Lower leg skin (tissue), 3 donors: ENCODE measurements around the gene MTFR2.

Experiments used
- CTCF ChIP-seq, 3 donors: fragments of 450-650 bp; IDR thresholded peaks; one replicate each; pipeline ENCODE4 v1.5.1; 2016; ENCODE audit warnings: antibody characterized with exemption in 3 of 3, mild to moderate bottlenecking in 3 of 3, moderate library complexity in 2 of 3
- POLR2A ChIP-seq, 2 donors: fragments of 450-650 bp; IDR thresholded peaks; one replicate each; pipeline ENCODE4 v1.6.1; 2016 to 2017; ENCODE audit warnings: antibody characterized with exemption in 2 of 2, mild to moderate bottlenecking in 1 of 2, moderate library complexity in 1 of 2

GRCh38 chr6:136262940-136263339 is 12.8 kb upstream of the MTFR2 start:
- no peak for TF ChIP-seq CTCF (IDR thresholded peaks at IDR 0.05)
- TF ChIP-seq POLR2A (IDR thresholded peaks at IDR 0.05): no peak
